Progenitor cell of endocrine pancreas (in vitro differentiated cells): ENCODE measurements around the gene PRDM11. TPM values are rescaled to one million over a fixed set of nuclear protein-coding genes. Genes with fewer than 3 reads are reported as not detected.
"Not testable (repeated sequence)": the region's sequence is repeated elsewhere in the genome, so short reads cannot be mapped to it uniquely, and the experiment has no call there.

Source experiments
- DNase-seq: peaks from one replicate; pipeline ENCODE4 v3.0.0; 2021; ENCODE audit warnings: low spot score; ENCODE audit not compliant: unreplicated experiment
- H3K27ac Mint-ChIP-seq: 2 replicates; pipeline ENCODE4 v1.8.0; 2021; ENCODE audit warnings: mild to moderate bottlenecking, moderate library complexity, mixed read lengths
- H3K27me3 Mint-ChIP-seq: 2 replicates; pipeline ENCODE4 v1.8.0; 2021; ENCODE audit warnings: mixed read lengths
- H3K36me3 Mint-ChIP-seq: 2 replicates; pipeline ENCODE4 v1.8.0; 2022; ENCODE audit warnings: mixed read lengths; ENCODE audit not compliant: insufficient read depth
- H3K4me1 Mint-ChIP-seq: 2 replicates; pipeline ENCODE4 v1.8.0; 2021; ENCODE audit warnings: low read depth, mixed read lengths
- H3K4me3 Mint-ChIP-seq: 2 replicates; pipeline ENCODE4 v1.8.0; 2021; ENCODE audit warnings: low read depth, mild to moderate bottlenecking, moderate library complexity, mixed read lengths
- H3K9me3 Mint-ChIP-seq: 2 replicates; pipeline ENCODE4 v1.8.0; 2021; ENCODE audit warnings: low read depth, mixed read lengths
- total RNA-seq: library from RNA; stranded (reverse); gene quantifications from 2 replicates; pipeline ENCODE4 v1.2.1, GENCODE V29; 2021
- TF ChIP-seq, protein P1 (sequence below): fragments of 200-600 bp; sonication (generic); IDR thresholded peaks from one replicate; pipeline ENCODE4 v1.5.0; 2021; ENCODE audit warnings: antibody characterized with exemption, mild to moderate bottlenecking; ENCODE audit not compliant: unreplicated experiment

The PRDM11 gene
- total RNA-seq, 1 donor from 2014 or later, result 27.1 TPM

DNA sequence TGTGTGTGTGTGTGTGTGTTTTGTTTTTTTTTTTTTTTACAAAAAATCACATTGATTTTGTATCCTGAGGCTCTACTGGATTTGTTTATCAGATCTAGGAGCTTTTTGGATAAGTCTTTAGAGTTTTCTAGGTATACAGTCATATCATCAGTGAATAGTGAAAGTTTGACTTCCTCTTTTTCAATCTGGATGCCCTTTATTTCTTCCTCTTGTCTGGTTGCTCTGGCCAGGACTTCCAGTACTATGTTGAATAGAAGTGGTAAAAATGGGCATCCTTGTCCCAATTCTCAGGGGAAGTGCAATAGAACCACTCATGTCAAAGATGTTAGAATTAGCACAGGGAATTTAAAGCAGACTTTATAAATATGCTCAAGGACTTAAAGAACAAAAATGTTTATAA, 32.6 kb upstream of the PRDM11 start:
- no peaks in the 10 kb centered on the region for H3K4me1 Mint-ChIP-seq
- no peak overlapping the region for H3K4me3 Mint-ChIP-seq
- TF ChIP-seq, protein P1, sequence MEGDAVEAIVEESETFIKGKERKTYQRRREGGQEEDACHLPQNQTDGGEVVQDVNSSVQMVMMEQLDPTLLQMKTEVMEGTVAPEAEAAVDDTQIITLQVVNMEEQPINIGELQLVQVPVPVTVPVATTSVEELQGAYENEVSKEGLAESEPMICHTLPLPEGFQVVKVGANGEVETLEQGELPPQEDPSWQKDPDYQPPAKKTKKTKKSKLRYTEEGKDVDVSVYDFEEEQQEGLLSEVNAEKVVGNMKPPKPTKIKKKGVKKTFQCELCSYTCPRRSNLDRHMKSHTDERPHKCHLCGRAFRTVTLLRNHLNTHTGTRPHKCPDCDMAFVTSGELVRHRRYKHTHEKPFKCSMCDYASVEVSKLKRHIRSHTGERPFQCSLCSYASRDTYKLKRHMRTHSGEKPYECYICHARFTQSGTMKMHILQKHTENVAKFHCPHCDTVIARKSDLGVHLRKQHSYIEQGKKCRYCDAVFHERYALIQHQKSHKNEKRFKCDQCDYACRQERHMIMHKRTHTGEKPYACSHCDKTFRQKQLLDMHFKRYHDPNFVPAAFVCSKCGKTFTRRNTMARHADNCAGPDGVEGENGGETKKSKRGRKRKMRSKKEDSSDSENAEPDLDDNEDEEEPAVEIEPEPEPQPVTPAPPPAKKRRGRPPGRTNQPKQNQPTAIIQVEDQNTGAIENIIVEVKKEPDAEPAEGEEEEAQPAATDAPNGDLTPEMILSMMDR, result no peak
- H3K27ac Mint-ChIP-seq, result no peak overlapping the region
- DNase-seq, result no peak
- H3K9me3 Mint-ChIP-seq, result no peaks in the 10 kb centered on the region
- peaks cover 43% of the 10 kb centered on the region for H3K27me3 Mint-ChIP-seq
- H3K36me3 Mint-ChIP-seq, result no peaks in the 10 kb centered on the region

DNA sequence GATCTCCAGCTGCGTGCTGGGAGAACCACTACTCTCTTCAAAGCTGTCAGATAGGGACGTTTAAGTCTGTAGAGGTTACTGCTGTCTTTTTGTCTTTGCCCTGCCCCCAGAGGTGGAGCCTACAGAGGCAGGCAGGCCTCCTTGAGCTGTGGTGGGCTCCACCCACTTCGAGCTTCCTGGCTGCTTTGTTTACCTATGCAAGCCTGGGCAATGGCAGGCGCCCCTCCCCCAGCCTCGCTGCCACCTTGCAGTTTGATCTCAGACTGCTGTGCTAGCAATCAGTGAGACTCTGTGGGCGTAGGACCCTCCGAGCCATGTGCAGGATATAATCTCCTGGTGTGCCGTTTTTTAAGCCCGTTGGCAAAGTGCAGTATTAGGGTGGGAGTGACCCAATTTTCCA, 18.6 kb upstream of the PRDM11 start:
- peaks cover 13% of the 10 kb centered on the region for H3K9me3 Mint-ChIP-seq

DNA sequence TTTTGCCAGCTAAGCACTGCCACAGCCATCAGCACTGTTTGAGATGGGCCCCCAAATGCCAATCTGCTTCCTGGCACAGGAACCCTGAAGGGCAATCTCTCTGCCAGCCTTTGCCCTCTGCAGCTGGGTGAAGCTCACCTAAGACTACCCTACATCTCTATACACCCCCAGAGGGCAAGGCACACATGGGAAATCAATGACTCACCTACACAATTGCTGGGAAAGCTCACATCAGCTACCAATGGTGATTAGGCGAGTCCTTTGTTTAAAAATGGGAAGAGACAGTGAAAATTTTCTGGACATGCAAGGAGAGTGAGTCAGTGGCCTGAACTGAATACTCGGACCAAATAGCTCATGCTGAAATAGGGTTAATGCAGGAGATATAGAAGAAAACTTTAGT, 12.6 kb upstream of the PRDM11 start:
- H3K4me3 Mint-ChIP-seq, result no peak overlapping the region
- H3K27ac Mint-ChIP-seq, result no peak overlapping the region
- no peak for DNase-seq
- H3K4me1 Mint-ChIP-seq, result no peaks in the 10 kb centered on the region
- peaks cover 49% of the 10 kb centered on the region for H3K27me3 Mint-ChIP-seq
- no peaks in the 10 kb centered on the region for H3K36me3 Mint-ChIP-seq
- peaks cover 9% of the 10 kb centered on the region for H3K9me3 Mint-ChIP-seq
- TF ChIP-seq, protein P1, result no peak

More for the DNA sequence above, 18.6 kb upstream of the PRDM11 start:
- not testable (repeated sequence) for H3K4me1 Mint-ChIP-seq, H3K27ac Mint-ChIP-seq, DNase-seq, H3K4me3 Mint-ChIP-seq, H3K36me3 Mint-ChIP-seq
- peaks cover 24% of the 10 kb centered on the region for H3K27me3 Mint-ChIP-seq

DNA sequence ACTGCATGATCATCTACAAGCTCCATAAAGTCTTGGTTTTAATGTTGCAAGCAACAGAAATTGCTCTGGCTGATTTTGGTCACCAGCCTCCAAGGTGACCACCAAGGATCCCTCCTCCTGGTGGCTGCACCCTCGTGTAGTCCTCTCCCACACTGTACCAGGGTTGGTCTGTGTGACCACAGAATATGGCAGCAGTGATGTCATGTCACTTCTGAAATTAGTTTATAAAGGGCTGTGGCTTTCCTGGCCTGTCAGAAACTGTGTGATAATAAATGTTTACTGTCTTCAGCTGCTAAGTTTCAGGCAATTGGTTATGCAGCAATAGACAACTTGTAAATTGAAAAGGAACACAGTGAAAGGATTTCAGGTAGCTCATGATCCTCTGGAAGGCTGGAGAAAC, 5.3 kb upstream of the PRDM11 start:
- no peak overlapping the region for H3K27ac Mint-ChIP-seq
- no peaks in the 10 kb centered on the region for H3K36me3 Mint-ChIP-seq
- no peaks in the 10 kb centered on the region for H3K9me3 Mint-ChIP-seq
- TF ChIP-seq, protein P1, result no peak
- H3K4me3 Mint-ChIP-seq, result no peak overlapping the region
- peaks cover 7% of the 10 kb centered on the region for H3K4me1 Mint-ChIP-seq
- peaks cover 78% of the 10 kb centered on the region for H3K27me3 Mint-ChIP-seq
- no peak for DNase-seq

DNA sequence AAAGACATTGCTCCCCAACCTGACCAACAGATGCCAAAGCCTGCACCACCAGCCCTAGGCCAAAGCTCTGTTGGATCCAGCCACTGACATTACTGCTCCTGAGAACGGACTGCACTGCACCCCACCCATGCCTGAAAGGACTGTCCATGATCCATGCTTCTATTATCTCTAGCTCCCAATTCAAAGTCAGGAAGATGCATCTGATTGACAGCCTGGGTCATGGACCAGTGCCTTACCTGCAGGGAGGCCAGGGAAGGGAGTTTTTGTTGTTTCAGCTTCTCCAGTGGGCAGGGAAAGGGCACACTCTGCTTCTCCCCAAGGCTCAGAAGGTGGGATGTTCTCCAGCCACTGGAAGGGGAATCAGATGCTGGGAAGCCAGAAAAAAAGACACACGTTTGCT, 4.8 kb upstream of the PRDM11 start:
- Mint-ChIP-seq H3K27me3 (peaks cover 76% of the 10 kb centered on the region), H3K36me3 (no peaks in the 10 kb centered on the region), H3K4me3 (no peak overlapping the region), H3K9me3 (no peaks in the 10 kb centered on the region), H3K4me1 (peaks cover 7% of the 10 kb centered on the region), H3K27ac (no peak overlapping the region)
- no peak for DNase-seq
- TF ChIP-seq, protein P1, result no peak

DNA sequence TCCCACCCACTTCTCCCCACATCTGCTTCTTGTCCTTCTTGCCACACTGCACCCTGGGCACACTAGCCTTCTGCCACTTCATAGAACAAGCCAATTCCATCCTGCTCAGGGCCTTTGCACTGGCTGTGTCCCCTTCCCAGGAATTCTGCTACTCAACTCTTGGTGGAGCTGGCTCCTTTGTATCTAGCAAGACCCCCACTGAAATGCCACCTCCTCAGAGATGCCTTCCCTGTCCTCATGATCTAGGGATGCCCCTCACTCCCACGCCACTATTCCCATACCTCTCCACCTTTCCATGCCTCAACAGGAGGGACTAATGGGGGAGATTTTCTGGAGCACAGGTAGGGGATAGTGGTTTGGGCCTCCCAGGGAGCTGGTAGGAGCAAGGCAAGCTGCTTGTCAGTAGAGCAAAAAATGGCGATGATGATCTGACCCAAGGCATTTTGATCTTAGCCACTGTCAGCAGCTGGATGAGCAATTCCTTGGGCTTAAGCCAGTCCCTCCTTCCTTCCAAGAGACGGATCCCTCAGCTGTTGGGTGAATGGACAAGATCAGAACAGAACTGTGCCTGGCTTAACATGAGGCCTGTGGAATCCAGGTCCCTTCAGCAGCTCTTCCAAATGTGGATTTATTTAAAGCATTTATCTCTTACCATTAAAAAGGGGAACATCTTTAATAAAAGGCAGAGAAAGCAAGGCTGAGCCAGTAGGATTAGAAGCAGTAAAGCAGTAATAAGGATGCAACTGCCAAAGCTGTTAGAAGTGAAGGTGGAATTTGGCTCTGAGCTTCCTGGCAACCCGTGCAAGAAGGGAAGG, 4.0 kb upstream of the PRDM11 start:
- TF ChIP-seq, protein P1, result no peak
- Mint-ChIP-seq H3K27ac (no peak overlapping the region), H3K27me3 (peaks cover 76% of the 10 kb centered on the region), H3K9me3 (no peaks in the 10 kb centered on the region), H3K4me1 (peaks cover 7% of the 10 kb centered on the region), H3K36me3 (no peaks in the 10 kb centered on the region), H3K4me3 (no peak overlapping the region)
- no peak for DNase-seq
